Measurements from ENCODE around the gene SSH3.
"Not testable (repeated sequence)": the region's sequence is repeated elsewhere in the genome, so short reads cannot be mapped to it uniquely, and the experiment has no call there.

The SSH3 gene

DNA sequence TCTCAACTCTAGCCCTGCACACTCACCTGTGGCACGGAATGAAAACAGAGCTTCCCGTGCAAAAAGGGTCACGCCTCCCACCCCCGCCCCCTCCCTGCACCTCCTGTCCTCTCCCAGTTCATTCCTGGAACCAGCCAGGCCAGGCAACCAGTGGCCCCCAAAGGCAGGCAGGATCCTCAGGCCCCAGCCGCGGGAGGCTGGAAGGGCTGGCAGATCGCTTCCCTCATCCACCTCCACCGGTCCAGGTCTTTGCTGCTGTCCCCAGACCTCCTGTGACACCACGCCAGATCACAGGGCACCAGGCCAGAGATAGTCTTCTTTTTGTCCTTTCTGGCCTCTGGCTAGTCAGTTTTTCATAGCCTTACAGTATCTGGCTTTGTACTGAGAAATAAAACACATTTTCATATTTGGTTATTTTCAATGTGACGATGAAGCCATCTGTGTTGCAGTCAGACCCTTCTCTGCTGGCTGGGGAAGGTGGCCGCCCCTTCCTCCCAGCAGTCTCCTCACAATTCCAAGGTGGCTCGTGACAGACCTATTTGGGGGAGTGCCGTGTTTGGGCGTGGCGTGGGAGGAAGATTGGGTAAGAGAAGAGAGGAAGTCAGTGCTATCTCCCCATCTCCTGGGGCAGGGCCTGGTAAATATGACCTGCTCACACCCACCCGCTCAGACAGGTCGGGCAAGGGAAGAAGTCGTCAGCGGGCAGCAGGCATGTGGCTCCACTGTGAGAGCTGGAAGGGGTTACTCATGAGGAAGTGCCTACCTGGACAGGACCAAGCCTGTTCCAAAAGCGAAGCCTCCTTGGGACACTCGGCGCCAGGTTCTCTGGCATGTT, 9.1 kb downstream of the SSH3 start:
- no peak for DNase-seq (ENCODE audit: low read depth)

DNA sequence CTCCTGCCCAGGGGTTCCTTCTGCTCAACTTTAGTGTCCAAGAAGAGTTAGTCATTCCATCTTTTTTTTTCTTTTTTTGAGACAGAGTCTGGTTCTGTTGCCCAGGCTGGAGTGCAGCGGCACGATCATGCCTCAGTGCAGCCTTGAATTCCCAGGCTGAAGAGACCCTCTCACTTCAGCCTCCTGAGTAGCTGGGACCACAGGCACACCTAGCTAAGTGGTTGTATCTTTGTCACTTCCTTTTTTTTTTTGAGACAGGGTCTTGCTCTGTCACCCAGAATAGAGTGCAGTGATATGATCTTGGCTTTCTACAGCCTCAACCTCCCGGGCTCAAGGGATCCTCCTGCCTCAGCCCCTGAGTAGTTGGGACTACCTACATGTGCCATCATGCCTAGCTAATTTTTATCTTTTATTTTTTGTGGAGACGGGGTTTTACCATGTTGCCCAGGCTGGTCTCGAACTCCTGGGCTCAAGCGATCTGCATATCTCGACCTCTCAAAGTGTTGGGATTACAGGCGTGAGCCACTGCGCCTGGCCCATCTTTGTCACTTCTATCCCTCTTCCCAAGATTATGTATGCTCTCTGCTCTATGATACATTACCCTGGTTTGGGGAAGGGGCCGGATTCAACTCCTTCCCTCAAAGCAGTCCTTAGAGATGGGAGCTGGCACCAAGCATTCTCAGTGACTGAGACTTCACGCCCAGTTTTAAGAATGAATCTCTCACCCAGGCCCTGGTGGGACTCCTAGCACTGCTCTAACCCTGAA, 10.0 kb downstream of the SSH3 start:
- no peak for DNase-seq (ENCODE audit: low read depth)

DNA sequence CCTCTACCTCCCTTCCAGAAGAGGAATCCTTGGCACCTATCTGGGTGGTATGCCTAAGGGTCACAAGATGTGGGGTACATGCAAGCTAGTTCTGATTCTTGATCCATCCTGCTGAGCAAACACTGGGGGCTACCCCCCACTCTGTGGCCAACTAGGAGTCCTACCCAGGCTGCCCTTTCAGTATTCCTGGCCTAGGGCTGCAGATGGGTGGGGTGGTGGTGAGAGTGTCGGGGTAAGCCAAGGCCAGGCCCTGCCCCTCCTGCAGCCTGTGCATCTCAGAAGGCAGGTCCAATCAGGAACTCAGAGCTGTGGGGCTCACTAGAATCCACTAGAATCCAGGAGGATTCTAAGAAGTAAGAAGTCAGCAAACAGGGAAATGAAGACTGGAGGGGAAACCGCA, 10.9 kb downstream of the SSH3 start:
- DNase-seq (ENCODE audit: low read depth): no peak

DNA sequence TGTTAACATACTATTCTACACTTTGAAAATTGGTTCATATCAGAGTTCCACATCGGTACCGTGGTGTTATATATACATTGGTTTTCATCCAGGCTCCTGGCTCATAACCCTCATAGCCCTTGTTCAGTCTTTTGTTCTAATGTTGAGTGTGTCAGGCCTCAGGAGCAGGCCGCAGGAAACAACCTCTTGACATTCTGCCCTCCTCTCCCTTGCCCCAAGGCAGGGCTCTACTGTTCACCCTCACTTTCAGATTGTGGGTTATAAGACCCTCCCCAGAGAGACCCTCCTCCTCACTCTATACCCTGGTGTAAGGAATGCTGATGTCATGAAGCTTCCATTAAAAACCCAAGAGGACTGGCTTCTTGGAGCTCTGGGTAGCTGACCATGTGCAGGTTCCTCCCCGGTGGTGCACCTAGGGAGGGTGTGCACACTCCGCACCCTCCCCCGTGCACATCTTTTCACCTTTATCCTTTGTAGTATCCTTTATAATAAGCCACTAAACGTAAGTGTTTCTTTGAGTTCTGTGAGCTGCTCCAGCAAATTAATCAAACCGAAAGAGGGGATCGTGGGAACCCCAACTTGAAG, 12.1 kb downstream of the SSH3 start:
- no peak for DNase-seq (ENCODE audit: low read depth)

DNA sequence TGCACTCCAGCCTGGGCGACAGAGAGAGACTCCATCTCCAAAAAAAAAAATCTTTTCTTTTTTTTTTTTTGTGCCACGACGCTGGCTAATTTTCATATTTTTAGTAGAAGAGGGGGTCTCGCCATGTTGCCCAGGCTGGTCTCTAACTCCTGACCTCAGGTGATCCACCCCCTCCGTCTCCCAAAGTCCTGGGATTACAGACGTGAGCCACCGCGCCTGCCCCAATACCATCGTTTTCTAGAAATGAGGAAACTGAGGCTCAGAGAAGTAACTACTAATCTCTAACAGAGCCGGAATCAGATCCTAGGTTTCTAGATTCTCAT, 13.5 kb downstream of the SSH3 start:
- no peak for DNase-seq (ENCODE audit: low read depth)

DNA sequence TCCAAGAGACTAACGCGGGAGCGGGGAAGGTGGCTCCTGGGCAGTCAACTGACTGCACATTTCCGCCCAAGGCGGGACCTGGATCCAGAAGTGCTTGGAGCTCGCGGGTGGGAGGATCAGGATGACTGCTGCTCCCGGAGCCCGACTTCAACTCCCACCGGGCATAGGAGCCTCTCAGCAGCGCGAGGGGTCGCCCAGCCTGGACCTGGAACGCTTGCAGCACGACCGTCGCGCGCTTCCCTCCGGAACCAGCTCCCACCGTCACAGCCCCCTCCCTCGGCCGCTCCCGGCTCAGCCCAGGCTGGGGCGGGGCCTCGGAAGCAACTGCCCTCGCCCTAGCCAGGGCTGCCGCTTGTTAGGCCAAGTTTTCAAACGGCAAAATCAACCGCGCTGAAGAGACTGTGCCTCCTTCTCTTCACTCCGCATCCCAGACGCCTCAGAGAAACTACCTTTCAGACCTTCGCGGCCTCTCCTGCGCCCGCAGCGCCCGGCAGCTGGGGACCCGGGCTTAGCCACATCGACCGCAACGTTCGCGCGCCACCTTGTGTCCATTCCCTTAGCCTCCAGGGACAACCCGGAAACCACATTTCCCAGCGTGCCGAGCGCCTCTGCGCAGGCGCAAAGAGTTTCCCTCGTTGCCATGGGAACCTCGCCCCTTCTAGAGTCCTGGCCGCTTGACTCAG, 14.0 kb downstream of the SSH3 start:
- DNase-seq (ENCODE audit: low read depth): peak; percentile 99

DNA sequence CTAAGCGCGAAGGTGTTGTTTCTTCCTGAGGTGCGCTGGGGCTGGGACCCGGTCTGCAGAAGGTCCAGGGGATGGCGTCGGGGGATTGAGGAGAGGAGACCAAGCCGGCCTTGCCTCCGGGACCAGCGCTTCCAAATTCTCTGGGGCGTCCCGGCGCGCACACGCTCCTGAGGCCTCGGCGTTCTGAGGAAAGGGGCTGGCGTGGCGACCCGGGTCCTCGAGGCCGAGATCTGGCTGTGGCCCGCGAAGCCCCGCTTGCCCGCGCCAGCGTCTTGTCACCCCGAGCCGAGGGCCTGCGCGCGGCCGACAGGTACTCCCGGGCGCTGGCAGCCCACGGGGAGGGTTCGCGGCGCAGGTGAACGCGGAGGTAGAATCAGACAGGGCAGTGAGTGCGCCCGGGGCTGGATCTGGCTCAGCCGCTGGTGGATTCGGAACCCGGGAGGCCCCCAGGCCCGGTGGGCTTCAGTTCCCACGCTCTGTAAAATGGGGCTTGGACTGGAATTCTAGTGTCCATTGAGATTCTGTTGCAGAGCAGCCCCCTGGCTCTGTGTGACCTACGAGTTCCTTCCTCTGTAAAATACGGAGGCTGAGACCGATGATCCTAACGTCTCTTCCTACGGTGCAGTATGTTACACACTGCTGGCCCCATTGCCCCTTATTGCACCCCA, 14.7 kb downstream of the SSH3 start:
- no peak for DNase-seq (ENCODE audit: low read depth)

DNA sequence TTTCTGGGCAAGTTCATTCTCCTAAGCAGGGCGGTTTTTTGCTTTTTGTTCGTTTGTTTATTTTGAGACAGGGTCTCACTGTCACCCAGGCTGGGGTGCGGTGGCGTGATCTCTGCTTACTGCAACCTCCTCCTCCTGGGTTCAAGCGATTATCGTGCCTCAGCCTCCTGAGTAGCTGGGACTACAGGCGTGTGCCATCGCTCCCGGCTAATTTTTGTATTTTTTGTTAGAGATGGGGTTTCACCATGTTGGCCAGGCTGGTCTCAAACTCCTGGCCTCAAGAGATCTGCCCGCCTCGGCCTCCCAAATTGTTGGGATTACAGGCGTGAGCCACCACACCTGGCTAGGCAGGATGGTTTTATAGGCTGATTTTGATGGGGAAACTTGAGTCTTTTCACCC, 15.5 kb downstream of the SSH3 start:
- DNase-seq (ENCODE audit: low read depth): not testable (repeated sequence)

DNA sequence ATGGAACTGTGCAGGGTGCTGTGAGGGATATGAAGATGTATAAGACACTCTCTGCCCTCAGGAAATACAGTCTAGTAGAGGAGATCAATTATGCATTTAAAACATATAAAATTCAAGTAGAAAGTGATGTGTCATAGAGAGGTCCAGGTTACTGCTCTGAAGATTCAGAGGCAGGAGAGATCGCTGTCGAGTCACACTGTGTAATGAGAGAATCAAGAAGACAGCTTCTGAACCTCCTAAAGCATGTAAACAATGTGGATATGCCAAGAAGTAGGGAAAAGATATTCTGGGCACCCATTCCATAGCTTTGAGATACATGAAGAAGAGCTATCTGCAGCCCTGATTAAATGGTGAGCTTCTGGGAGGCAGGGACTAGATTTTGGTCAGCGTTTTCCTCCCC, 16.7 kb downstream of the SSH3 start:
- no peak for DNase-seq (ENCODE audit: low read depth)

DNA sequence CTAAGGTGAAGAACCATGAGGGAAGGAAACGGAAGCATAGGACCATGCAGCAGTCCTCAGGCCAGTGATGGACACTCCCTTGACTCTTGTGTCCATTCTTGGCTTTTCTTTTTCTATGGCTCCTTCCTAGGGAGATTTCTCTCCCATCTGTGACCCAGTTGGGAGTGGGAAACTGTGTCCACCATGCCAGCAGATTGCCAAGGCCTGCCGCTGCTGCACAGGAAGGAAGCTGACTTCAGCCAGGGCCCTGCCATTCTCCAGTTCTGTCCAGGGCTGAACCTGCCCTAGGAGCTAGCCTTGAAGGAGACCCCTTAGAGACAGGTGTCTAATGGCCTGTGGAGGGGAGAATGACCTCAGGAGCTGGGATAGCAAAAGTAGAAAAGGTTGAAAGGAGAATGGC, 17.4 kb downstream of the SSH3 start:
- no peak for DNase-seq (ENCODE audit: low read depth)

DNA sequence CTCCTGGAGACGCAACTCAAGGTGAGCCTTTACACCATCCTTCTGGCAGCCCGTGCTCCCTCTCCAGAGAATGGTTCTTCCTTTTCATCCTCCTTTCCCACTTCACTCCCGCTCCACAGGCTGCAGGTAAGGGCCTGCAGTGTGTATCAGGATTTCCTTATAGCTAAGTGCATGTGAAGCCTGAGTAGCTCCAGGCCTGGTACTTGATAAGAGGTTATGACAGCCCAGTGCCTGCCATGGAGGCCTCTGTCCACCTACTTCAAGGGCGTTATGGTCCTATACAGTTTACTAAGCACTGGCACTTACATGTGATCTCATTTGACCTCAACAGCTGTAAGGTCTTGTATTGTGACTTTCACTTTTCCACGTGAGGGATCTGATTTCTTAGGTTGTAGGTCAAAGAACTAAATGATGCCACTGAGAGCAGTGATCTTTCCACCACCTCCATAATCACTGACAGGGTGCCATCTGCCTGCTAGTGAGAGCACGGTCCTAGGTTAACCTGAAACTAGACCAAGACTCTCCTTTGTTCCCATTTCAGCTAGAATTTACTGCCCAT, 18.1 kb downstream of the SSH3 start:
- no peak for DNase-seq (ENCODE audit: low read depth)

DNA sequence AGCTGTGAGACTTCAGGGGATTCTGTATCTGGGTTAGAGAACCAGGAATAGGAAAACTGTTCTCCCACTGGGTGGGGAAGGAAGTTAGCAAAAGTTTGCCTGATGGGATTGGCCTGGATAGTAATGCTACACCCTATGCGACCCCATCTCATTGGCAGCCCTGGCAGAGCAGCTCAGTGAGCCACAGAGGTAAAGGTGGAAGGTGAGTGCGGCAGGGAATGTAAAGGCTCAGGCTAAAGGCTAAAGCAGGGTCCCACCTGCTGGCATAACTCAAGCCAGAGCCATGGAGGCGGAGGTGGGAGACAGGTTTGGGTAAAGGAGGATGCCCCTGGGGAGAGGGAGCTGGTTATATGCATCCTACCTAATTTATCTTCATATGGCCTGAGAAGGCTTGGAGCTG, 18.7 kb downstream of the SSH3 start:
- DNase-seq (ENCODE audit: low read depth): no peak

DNA sequence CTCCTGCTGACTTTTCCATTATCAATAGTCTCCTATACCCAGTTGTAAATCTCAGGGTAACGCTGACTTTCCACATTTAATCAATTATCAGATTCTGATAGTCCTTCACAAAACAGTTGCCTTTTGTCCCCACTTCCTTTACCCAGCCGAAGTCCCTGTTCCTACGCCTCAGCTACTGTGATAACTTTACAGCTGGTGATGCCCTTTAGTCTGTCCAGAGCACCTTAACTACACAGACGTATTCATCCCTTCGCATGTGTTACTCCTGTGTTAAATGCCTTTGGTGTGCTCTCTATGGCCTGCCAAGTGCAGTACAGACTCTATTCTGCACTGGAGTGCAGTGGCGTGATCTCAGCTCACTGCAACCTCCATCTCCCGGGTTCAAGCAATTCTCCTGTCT, 20.2 kb downstream of the SSH3 start:
- DNase-seq (ENCODE audit: low read depth): no peak

DNA sequence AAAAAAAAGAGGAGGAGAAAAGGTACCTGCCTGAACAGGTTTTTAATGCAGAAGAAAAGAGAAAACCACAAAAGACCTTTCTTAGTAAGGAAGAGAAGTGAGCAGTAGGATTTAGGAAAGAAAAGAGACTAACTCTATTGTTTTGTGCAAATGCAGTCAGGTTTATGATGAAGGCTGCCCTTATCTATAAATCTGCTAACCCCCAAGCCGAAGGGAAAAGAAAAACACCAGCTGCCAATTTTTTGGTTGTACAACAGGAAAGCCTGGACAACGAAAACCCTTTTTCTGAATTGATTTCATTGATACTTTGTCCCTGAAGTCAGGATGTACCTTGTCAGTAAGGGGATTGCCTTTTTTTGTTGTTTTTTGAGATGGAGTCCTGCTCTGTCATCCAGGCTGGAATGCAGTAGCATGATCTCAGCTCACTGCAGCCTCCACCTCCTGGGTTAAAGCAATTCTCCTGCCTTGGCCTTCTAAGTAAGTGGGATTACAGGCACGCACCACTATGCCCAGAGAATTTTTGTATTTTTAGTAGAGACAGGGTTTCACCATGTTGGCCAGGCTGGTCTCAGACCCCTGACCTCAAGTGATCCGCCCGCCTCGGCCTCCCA, 28.9 kb downstream of the SSH3 start:
- DNase-seq (ENCODE audit: low read depth): no peak

DNA sequence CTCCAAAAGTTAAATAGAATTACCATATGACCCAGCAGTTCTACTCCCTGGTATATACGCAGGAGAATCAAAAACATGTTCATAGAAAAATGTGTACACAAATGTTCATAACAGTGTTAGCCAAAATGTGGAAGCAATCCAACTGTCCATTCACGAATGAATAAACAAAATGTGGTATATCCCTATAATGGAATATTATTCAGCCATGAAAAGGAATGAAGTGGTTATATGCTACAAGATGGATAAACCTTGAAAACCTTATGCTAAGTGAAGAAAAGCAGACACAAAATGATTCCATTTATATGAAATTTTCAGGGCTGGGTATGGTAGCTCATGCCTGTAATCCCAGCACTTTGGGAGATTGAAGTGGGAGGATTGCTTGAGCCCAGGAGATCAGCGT, 33.9 kb downstream of the SSH3 start:
- no peak for DNase-seq (ENCODE audit: low read depth)

DNA sequence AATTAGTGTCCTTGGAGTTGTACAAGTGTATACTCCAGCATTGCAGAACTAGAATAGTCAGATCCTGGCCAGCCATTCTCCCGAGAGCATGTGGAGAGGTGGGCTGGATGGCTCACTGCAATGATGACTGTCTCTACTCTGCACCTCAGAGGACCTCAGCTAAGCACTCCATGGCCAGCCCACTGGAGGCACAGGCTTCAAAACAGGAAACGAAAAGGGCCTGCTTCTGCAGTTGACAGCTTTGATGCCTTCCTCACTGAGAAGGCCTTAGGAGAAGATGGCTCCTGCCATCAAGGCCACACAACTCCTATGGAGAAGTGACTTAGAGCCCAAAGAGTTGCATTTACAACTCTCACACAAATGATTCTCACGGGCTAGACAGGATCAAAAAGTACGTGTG, 40.9 kb downstream of the SSH3 start:
- no peak for DNase-seq (ENCODE audit: low read depth)

DNA sequence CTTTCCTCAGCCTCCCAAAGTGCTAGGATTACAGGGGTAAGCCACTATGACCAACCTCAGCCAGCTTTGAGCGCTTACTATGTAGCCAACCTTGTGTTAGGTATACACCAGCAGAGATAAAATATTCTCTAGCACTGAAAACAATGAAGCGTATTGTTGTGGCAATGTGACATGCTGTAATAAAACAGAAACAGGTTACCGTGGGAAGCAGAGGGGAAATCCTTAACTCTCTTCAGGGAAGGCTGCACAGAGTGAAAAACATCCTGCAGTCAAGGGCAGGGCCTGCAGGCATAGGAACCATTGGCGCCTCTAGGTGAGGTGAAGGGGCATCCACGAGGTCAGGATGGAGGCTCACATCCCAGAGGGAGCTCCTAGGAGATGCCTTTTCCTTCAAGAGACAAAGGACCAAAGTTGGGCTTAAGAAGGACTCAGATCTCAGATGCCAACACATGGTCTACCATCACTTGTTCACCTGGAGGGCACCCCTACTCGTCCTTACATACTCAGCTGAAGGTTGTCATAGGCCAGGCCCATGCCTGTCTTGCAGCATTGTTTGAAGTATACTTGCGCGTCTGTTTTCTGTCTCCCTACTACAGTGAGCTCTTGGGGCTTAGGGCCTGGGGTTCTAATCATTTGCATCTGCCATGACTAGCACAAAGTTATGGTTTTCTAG, 42.1 kb downstream of the SSH3 start:
- DNase-seq (ENCODE audit: low read depth): no peak

DNA sequence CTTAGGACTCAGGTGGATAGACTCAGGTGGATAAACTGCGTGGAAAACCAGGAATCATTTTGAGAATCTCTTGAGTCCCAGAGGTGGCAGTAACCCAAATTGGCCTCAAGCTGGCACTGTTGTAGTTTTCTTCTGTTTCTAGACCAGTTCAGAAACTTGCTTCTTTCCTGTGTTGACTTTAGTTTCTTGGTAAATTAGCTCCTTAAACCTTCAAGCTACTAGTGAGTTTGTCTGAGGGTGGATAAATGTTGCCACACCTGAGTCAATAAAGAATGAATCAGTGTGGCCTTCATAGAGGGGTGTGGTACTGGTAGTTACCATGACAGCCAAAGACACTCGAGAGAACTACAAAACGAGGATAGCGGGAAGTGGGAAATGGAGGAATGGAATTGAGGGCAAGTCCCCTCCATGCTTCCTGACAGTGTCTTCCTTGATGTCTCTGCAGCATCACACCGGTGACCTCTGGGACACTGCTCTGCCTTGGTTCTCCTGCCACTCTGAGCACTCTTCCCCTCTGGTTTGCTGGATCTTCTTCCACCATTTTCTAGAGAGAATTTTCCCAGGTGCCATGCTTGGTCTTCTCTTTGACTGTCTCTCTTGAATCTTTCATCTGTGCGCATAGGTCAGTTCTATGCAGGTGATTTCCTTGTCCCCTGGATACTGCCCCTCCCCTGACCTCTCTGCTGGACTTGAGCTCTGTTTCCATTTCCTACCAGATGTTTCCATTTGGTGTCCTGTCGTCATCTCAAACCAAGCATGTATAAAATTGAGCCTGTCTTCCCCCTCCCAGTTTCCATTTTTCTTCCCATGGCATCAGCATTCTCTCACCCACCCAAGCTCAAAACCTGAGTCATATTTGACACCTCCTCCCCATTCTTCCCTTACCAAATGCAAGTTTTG, 42.8 kb downstream of the SSH3 start:
- DNase-seq (ENCODE audit: low read depth): no peak

DNA sequence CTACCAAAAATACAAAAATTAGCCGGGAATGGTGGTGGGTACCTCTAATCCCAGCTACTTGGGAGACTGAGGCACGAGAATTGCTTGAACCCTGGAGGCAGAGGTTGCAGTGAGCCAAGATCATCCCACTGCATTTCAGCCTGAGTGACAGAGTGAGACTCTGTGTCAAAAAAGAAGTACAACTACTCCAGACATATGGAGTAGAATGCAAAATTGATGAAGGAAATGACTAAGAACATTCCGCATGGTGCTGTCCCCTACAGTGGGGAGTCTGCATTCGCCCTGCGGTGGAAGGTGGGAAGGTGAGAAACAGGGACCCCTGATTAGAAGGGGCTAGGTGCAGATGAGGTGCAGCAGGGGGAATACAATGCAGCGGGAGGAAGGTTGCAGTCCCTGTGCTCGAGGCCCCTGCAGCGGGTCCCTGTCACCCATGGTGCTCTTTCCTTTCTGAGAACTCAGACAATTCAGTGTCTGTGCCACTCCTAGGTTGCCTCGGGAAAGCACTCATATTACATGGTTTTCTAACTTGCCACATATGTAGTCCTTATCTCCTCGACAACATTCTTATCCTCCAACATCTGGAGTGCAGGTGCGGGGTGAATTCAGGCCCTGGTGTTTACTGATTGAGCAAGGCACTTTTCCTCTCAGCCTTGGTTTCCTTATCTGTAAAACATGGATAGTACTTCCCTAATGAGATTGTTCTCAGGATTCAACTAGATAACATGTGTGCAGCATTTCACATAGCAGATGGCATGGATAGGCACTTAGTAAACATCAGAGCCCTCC, 44.8 kb downstream of the SSH3 start:
- DNase-seq (ENCODE audit: low read depth): no peak
